GM13976 (cell line): ENCODE data around the gene YWHAE.

Source experiments
- DNase-seq: peaks from one replicate; pipeline ENCODE4 v3.0.0; 2012; ENCODE audit warnings: low spot score
- in situ Hi-C: fragments of 300-500 bp; cut with MboI; formaldehyde crosslinking; loops from one replicate; pipeline ENCODE4 v1.12.0; 2022; ENCODE audit warnings: low sequenced_read_pairs, mixed read lengths, inconsistent platforms; ENCODE audit not compliant: unreplicated experiment
- TF ChIP-seq, protein P1 (sequence below): IDR thresholded peaks from 2 replicates; pipeline ENCODE4 v1.5.1; 2012; ENCODE audit warnings: borderline replicate concordance, mild to moderate bottlenecking; ENCODE audit not compliant: insufficient read depth; ENCODE audit errors: extremely low read depth, missing control alignments, control extremely low read depth

YWHAE gene

GRCh38 chr17:1351971-1352370 is 48.1 kb downstream of the YWHAE start:
- in situ Hi-C loops = loop anchor here (10.0 kb wide), 1 partner anchor 163 kb away; the partner anchor contains the start of gene INPP5K
- DNase-seq = no peak
- TF ChIP-seq, protein P1, sequence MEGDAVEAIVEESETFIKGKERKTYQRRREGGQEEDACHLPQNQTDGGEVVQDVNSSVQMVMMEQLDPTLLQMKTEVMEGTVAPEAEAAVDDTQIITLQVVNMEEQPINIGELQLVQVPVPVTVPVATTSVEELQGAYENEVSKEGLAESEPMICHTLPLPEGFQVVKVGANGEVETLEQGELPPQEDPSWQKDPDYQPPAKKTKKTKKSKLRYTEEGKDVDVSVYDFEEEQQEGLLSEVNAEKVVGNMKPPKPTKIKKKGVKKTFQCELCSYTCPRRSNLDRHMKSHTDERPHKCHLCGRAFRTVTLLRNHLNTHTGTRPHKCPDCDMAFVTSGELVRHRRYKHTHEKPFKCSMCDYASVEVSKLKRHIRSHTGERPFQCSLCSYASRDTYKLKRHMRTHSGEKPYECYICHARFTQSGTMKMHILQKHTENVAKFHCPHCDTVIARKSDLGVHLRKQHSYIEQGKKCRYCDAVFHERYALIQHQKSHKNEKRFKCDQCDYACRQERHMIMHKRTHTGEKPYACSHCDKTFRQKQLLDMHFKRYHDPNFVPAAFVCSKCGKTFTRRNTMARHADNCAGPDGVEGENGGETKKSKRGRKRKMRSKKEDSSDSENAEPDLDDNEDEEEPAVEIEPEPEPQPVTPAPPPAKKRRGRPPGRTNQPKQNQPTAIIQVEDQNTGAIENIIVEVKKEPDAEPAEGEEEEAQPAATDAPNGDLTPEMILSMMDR = no peak

GRCh38 chr17:1351275-1351674 is 48.7 kb downstream of the YWHAE start:
- no peak for DNase-seq
- in situ Hi-C loops = loop anchor here (10.0 kb wide), 1 partner anchor 164 kb away; the partner anchor contains the start of gene INPP5K
- TF ChIP-seq, protein P1 = no peak

GRCh38 chr17:1347589-1348323 is 52.3 kb downstream of the YWHAE start:
- in situ Hi-C loops = no loop called here
- no peak for DNase-seq
- TF ChIP-seq, protein P1 = no peak

DNA sequence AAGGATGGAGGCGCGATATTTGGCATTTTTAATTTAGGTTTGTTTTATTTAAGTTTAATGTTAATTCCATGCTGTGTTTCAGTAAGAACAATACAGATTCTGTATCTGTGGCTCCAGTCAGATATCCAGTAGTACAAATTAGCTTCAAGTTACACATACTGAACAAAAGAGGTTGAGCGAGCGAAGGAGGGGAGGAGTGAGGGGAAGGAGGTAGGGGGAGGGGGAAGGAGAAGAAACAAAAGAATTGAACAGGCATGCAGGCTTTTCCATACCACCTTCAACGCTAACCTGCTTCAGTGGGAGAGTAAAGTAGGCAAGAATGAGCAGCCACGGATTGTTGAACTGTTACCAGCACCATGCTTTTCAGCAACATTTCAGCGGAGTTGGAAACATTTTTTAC is 55.5 kb downstream of the YWHAE start:
- no peak for DNase-seq
- in situ Hi-C loops = no loop called here
- TF ChIP-seq, protein P1 = no peak

- in situ Hi-C loops = no loop called here
- TF ChIP-seq, protein P1 = no peak
- DNase-seq = no peak
Measured at GRCh38 chr17:1343554-1343953, 56.5 kb downstream of the YWHAE start.

DNA sequence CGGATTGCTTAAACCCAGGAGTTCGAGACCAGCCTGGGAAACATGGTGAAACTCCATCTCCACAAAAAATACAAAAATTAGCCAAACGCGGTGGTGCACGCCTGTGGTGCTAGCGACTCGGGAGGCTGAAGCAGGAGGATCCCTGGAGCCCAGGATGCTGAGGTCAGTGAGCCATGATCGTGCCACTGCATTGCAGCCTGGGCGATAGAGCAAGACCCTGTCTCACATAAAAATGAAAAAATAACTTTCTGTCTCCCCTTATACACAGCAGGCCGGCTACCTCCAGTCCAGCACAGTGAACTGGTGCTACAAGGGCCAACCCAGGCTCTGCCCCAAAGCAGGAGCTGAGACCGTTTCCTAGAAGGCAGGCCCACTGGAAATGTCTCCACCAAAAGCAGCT is 59.7 kb downstream of the YWHAE start:
- in situ Hi-C loops = no loop called here
- TF ChIP-seq, protein P1 = no peak
- no peak for DNase-seq
